HCT116 (cell line): Measurements from ENCODE around the gene ALAS1. TPM values are rescaled to one million over a fixed set of nuclear protein-coding genes. Genes with fewer than 3 reads are reported as not detected.
A peak's percentile ranks its signal among the peaks of the same experiment; 100 is the strongest.

Experiments
- ATAC-seq: fragments of 200-7000 bp; cut with Tn5 transposase; 2 replicates; pipeline ENCODE4 v1.9.1; 2020; ENCODE audit warnings: mild to moderate bottlenecking, moderate library complexity
- BruUV-seq: library from RNA; stranded (reverse); fragments of 400-500 nt; replicated peaks from 2 replicates; lab custom pipeline; 2021; lab: Mats Ljungman, UMichigan
- CTCF ChIA-PET: fragments of 300-600 bp; sonication (Branson Sonifier 250); formaldehyde crosslinking; loops from one replicate; lab custom pipeline; 2021; ENCODE audit warnings: antibody characterized with exemption; lab: Charles Lee
- POLR2A ChIA-PET: fragments of 300-600, 350-600 bp; sonication (Branson Sonifier 250); formaldehyde crosslinking; loops from one replicate; lab custom pipeline; 2021; ENCODE audit warnings: antibody characterized with exemption; lab: Charles Lee
- RAD21 ChIA-PET, 2 experiments: fragments of 300-600 bp; sonication (Branson Sonifier 250); formaldehyde crosslinking; loops; one replicate each; lab custom pipeline; 2023; ENCODE audit warnings: low total read pairs in 2 of 2; ENCODE audit not compliant: uncharacterized antibody in 2 of 2, unreplicated experiment in 2 of 2, low non-redundant PET in 1 of 2; lab: Charles Lee
- DNase-seq: peaks from one replicate; pipeline ENCODE4 v3.0.0-alpha.2; 2010; ENCODE audit warnings: low read depth, low spot score
- H2AFZ ChIP-seq: fragments of 200-600 bp; shearing (Covaris generic), sonication (generic); 2 replicates; pipeline ENCODE4 v1.6.1; 2017; ENCODE audit warnings: low read depth, mixed run types, mixed read lengths, antibody characterized with exemption, low read length; ENCODE audit not compliant: poor library complexity, severe bottlenecking
- H3K27ac ChIP-seq: 2 replicates; pipeline ENCODE4 v1.5.1; 2012; ENCODE audit warnings: low read depth, low read length
- H3K27me3 ChIP-seq: fragments of 200-600 bp; sonication (generic); 2 replicates; pipeline ENCODE4 v1.6.1; 2016; ENCODE audit warnings: mixed run types, low read length, mixed read lengths; ENCODE audit not compliant: insufficient read depth
- H3K36me3 ChIP-seq, 2 experiments: fragments of 200-500 bp in 1 of 2; fragments of 200-600 bp in 1 of 2; sonication (Bioruptor generic) in 1 of 2; sonication (generic) in 1 of 2; 2 replicates each; pipeline versions ENCODE4 v1.5.1 to v1.6.1; 2014 to 2016; ENCODE audit warnings: low read length in 2 of 2, inconsistent platforms in 1 of 2, mixed read lengths in 1 of 2, mixed run types in 1 of 2; ENCODE audit not compliant: insufficient read depth in 2 of 2, control insufficient read depth in 1 of 2
- H3K4me1 ChIP-seq, 2 experiments: fragments of 200-600 bp in 1 of 2; sonication (generic) in 1 of 2; 2 replicates each; pipeline versions ENCODE4 v1.5.1 to v1.6.1; 2012 to 2017; ENCODE audit warnings: low read length in 2 of 2, inconsistent platforms in 1 of 2, mild to moderate bottlenecking in 1 of 2, mixed read lengths in 1 of 2, mixed run types in 1 of 2, moderate library complexity in 1 of 2; ENCODE audit not compliant: insufficient read depth in 2 of 2, control insufficient read depth in 1 of 2
- H3K4me2 ChIP-seq: fragments of 200-600 bp; sonication (generic); 2 replicates; pipeline ENCODE4 v1.6.1; 2017; ENCODE audit warnings: mixed run types, low read length, mixed read lengths
- H3K4me3 ChIP-seq, 2 experiments: fragments of 200-600 bp in 1 of 2; sonication (generic) in 1 of 2; replicated peaks in 1 of 2; 2 replicates each; pipeline ENCODE4 v1.5.1; 2011 to 2016; ENCODE audit warnings: low read length in 2 of 2, control low read depth in 1 of 2, low read depth in 1 of 2, mild to moderate bottlenecking in 1 of 2, mixed read lengths in 1 of 2, mixed run types in 1 of 2
- H3K79me2 ChIP-seq: fragments of 200-600 bp; sonication (generic); 2 replicates; pipeline ENCODE4 v1.6.1; 2017; ENCODE audit warnings: mild to moderate bottlenecking, mixed run types, low read length, moderate library complexity, mixed read lengths; ENCODE audit not compliant: insufficient read depth
- H3K9ac ChIP-seq: fragments of 200-600 bp; sonication (generic); 2 replicates; pipeline ENCODE4 v1.6.1; 2016; ENCODE audit warnings: low read length, mixed read lengths
- H3K9me2 ChIP-seq: fragments of 200-600 bp; sonication (generic), shearing (Covaris generic); 2 replicates; pipeline ENCODE4 v1.6.1; 2017; ENCODE audit warnings: mixed run types, mild to moderate bottlenecking, moderate library complexity; ENCODE audit not compliant: insufficient read depth
- H3K9me3 ChIP-seq, 2 experiments: fragments of 200-500 bp in 1 of 2; fragments of 200-600 bp in 1 of 2; sonication (Bioruptor generic) in 1 of 2; sonication (generic) in 1 of 2; 2 replicates each; pipeline ENCODE4 v1.6.1; 2014 to 2017; ENCODE audit warnings: low read length in 2 of 2, mixed read lengths in 2 of 2, inconsistent platforms in 1 of 2, low read depth in 1 of 2, mild to moderate bottlenecking in 1 of 2, mixed run types in 1 of 2, moderate library complexity in 1 of 2; ENCODE audit not compliant: control insufficient read depth in 1 of 2, insufficient read depth in 1 of 2
- H4K20me1 ChIP-seq: fragments of 200-600 bp; sonication (generic), shearing (Covaris generic); 2 replicates; pipeline ENCODE4 v1.6.1; 2017; ENCODE audit warnings: mixed run types, mild to moderate bottlenecking, moderate library complexity; ENCODE audit not compliant: insufficient read depth
- CEBPB ChIP-seq: IDR thresholded peaks from 2 replicates; pipeline ENCODE4 v1.6.1; 2012; ENCODE audit warnings: low read depth
- ELF1 ChIP-seq: IDR thresholded peaks from 2 replicates; pipeline ENCODE4 v1.6.1; 2012; ENCODE audit warnings: low read depth, borderline replicate concordance
- FOSL1 ChIP-seq: IDR thresholded peaks from 2 replicates; pipeline ENCODE4 v1.6.1; 2012; ENCODE audit warnings: low read depth
- POLR2A ChIP-seq: IDR thresholded peaks from 2 replicates; pipeline ENCODE4 v1.7.0; 2011; ENCODE audit warnings: borderline replicate concordance; ENCODE audit not compliant: insufficient read depth, insufficient read length; ENCODE audit errors: extremely low read depth
- POLR2AphosphoS5 ChIP-seq: IDR thresholded peaks from 2 replicates; pipeline ENCODE4 v1.6.1; 2011; ENCODE audit warnings: mild to moderate bottlenecking, low read depth, low read length, moderate library complexity
- RAD21 ChIP-seq: IDR thresholded peaks from 2 replicates; pipeline ENCODE4 v1.6.1; 2012; ENCODE audit warnings: low read depth, mild to moderate bottlenecking
- YY1 ChIP-seq: IDR thresholded peaks from 2 replicates; pipeline ENCODE4 v1.6.1; 2011; ENCODE audit warnings: low read length, low read depth, moderate library complexity, mild to moderate bottlenecking; ENCODE audit not compliant: insufficient replicate concordance; ENCODE audit errors: extremely low read depth
- ZFX ChIP-seq: fragments of 450-650 bp; IDR thresholded peaks from 2 replicates; pipeline ENCODE4 v1.6.1; 2017
- intact Hi-C: fragments of 100-400 bp; cut with micrococcal nuclease; formaldehyde crosslinking; loops from 2 replicates; pipeline ENCODE4 v1.10.0; 2022
- total RNA-seq: library from RNA; stranded (reverse); gene quantifications from one replicate; pipeline ENCODE4 v1.2.1, GENCODE V29; 2021; ENCODE audit not compliant: unreplicated experiment
- TF ChIP-seq, protein P1 (sequence below): IDR thresholded peaks from 2 replicates; pipeline ENCODE4 v1.6.1; 2011; ENCODE audit warnings: mild to moderate bottlenecking, low read length, moderate library complexity; ENCODE audit not compliant: insufficient replicate concordance; ENCODE audit errors: extremely low read depth
- TF ChIP-seq, protein P2 (sequence below), 3 experiments: fragments of 200-600 bp in 1 of 3; sonication (generic) in 1 of 3; IDR thresholded peaks in 2 of 3; conservative IDR thresholded peaks in 1 of 3; 2 replicates each; pipeline ENCODE4 v1.5.1; 2012 to 2017; ENCODE audit warnings: low read depth in 2 of 3, low read length in 2 of 3, antibody characterized with exemption in 1 of 3, borderline replicate concordance in 1 of 3, control low read depth in 1 of 3, mild to moderate bottlenecking in 1 of 3, mixed read lengths in 1 of 3, mixed run types in 1 of 3, moderate library complexity in 1 of 3; ENCODE audit not compliant: insufficient read depth in 1 of 3

Gene ALAS1
- total RNA-seq, 1 experiment from 2014 or later, result 74.0 TPM

DNA sequence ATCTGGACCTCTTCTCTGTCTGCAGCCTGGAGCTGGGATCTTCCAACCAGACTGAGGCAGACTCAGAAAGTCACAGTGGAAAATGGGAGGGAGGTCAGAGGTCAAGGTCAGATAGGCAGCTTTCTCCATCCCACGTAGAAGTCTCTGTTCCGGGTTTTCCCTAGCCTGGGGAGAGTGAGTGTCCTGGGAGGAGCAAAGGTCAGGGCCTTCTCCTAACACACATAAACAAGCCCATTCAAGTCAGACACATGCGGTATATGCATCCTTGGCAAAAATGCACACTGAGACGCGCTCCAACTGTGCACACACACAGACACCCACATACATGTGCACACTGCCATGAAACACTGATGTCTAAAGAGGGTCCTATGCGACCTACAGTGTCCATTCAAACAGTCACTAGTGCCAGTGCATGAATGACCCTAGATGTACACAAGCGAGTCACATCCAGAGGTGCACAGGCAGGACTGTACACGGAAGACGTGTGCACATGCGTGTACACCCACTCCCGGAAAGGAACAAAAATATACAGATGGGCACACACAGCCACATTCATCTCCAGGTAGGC lies 40.3 kb downstream of the ALAS1 start:
- peak overlapping the region; percentile 84 for H3K4me2 ChIP-seq
- H3K27me3 ChIP-seq, result no peaks in the 10 kb centered on the region
- H3K4me1 ChIP-seq, result peaks cover 33 to 41% of the 10 kb centered on the region in 2 experiments
- CTCF ChIA-PET, result interaction anchor here (1.1 to 3.1 kb wide), 2 partner anchors 18 to 208 kb away, joined by 3 to 18 read pairs; no protein-coding TSS in a partner anchor
- no peak for TF ChIP-seq CEBPB
- 0 out of 2 replicates have a peak, but pooled peaks have one; percentile 15 for TF ChIP-seq POLR2AphosphoS5
- POLR2A ChIA-PET, result interaction anchor here (1.0 to 2.6 kb wide), 8 partner anchors 12 to 101 kb away, joined by 3 to 11 read pairs (median 4); partner anchors contain the start of gene WDR82
- peaks cover 29% of the 10 kb centered on the region for H3K79me2 ChIP-seq
- intact Hi-C loops, result loop anchor here (2.0 kb wide), 1 partner anchor 39 kb away; no protein-coding TSS in a partner anchor
- peak overlapping the region; percentile 87 to 93 for H3K4me3 ChIP-seq
- H3K36me3 ChIP-seq, result no peaks in the 10 kb centered on the region; a peak in 1 of 4 replicates
- no peaks in the 10 kb centered on the region for H4K20me1 ChIP-seq
- H2AFZ ChIP-seq, result no peak overlapping the region
- H3K9me2 ChIP-seq, result no peaks in the 10 kb centered on the region
- ATAC-seq, result peak; percentile 2; the same call in 1 of the 2 replicates
- peak overlapping the region; percentile 87 for H3K9ac ChIP-seq
- H3K27ac ChIP-seq, result peak overlapping the region; percentile 98
- RAD21 ChIA-PET, result interaction anchor here in 1 of 2 experiments (0.7 to 1.3 kb wide), 2 partner anchors 84 to 1472 kb away, joined by 3 read pairs; partner anchors contain the start of gene POC1A
- DNase-seq, result no peak
- BruUV-seq, result TSS peak; percentile 76
- no peaks in the 10 kb centered on the region for H3K9me3 ChIP-seq

DNA sequence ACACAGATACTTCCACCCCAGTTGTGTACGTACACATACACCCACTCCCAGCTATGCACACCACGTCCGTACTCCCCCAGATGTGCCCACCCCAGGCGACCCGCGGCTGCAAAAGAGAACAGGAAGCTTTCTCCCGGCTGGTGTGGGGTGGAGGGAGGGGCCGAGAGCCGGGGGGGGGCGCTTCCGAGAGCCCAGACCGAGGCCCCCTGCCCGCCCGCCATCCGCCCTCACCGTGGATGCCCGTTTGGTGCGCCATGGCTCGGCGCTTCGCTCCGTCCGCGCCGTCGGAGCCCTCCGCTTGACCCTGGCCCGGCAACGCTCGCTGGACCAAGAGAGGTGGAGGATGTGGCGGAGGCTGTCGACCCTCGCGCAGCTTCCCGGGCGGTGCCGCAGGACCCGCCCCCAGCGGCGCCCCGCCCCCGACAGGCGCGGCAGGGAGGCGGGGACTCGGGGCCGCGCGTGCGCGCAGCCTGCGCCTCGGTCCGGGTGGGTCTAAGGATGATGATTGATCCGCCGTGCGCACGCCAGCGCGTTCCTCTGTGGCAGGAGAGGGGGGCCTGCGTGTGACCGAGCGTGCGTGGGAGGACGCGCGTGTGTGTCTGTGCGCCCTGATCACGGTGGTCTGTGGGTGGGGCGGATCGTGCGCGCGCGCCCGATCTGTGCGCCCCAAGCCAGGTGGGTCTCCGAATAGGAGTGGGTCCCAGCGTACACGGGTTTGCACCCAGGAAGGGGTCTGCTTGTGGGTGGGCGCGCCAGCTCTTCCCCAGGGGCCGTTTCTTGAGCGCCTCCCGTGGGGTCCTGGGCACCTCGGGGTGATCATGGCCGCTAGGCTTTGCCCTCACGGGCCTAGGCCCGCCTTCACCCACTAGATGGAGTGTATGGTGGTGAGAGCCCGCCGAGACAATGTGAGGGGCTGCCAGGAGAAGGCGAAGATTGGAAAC lies 41.1 kb downstream of the ALAS1 start, which contains the start of gene TWF2:
TSS of gene TWF2 (minus strand) at position 398 of the 941 bp plus-strand sequence. CDS start at position 256, 142 bp downstream.
- H2AFZ ChIP-seq, result no peak within 1 kb of the TSS
- CTCF ChIA-PET, result interaction anchor here (1.1 to 3.1 kb wide), 2 partner anchors 19 to 207 kb away, joined by 3 to 18 read pairs; no protein-coding TSS in a partner anchor
- peak; percentile 31 for DNase-seq
- RAD21 ChIA-PET, result interaction anchor here in 1 of 2 experiments (0.7 to 0.8 kb wide), 2 partner anchors 18 to 1472 kb away, joined by 3 read pairs; no protein-coding TSS in a partner anchor
- POLR2A ChIA-PET, result interaction anchor here (1.0 to 2.6 kb wide), 3 partner anchors 40 to 100 kb away, joined by 3 to 11 read pairs (median 3); partner anchors contain the start of gene WDR82
- no peaks in the 10 kb centered on the region; a peak in 1 of 4 replicates for H3K36me3 ChIP-seq
- peak within 1 kb of the TSS; percentile 87 for H3K9ac ChIP-seq
- peak within 1 kb of the TSS; percentile 87 to 93 for H3K4me3 ChIP-seq
- peak; percentile 76 for ATAC-seq
- H3K27ac ChIP-seq, result peak within 1 kb of the TSS; percentile 98
- H3K79me2 ChIP-seq, result peaks cover 29% of the 10 kb centered on the region
- TSS peak; percentile 86 for BruUV-seq
- peaks cover 38 to 47% of the 10 kb centered on the region in 2 experiments for H3K4me1 ChIP-seq
- H3K27me3 ChIP-seq, result no peaks in the 10 kb centered on the region
- peak within 1 kb of the TSS; percentile 84 for H3K4me2 ChIP-seq
- intact Hi-C loops, result loop anchor here (2.0 kb wide), 1 partner anchor 38 kb away; no protein-coding TSS in a partner anchor
- no peaks in the 10 kb centered on the region for H4K20me1 ChIP-seq
- peaks cover 0 to 4% of the 10 kb centered on the region in 2 experiments; a peak in 1 of 4 replicates for H3K9me3 ChIP-seq
- no peaks in the 10 kb centered on the region for H3K9me2 ChIP-seq
- TF ChIP-seq, protein P1, sequence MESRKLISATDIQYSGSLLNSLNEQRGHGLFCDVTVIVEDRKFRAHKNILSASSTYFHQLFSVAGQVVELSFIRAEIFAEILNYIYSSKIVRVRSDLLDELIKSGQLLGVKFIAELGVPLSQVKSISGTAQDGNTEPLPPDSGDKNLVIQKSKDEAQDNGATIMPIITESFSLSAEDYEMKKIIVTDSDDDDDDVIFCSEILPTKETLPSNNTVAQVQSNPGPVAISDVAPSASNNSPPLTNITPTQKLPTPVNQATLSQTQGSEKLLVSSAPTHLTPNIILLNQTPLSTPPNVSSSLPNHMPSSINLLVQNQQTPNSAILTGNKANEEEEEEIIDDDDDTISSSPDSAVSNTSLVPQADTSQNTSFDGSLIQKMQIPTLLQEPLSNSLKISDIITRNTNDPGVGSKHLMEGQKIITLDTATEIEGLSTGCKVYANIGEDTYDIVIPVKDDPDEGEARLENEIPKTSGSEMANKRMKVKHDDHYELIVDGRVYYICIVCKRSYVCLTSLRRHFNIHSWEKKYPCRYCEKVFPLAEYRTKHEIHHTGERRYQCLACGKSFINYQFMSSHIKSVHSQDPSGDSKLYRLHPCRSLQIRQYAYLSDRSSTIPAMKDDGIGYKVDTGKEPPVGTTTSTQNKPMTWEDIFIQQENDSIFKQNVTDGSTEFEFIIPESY, result no peak
- TF ChIP-seq, protein P2, sequence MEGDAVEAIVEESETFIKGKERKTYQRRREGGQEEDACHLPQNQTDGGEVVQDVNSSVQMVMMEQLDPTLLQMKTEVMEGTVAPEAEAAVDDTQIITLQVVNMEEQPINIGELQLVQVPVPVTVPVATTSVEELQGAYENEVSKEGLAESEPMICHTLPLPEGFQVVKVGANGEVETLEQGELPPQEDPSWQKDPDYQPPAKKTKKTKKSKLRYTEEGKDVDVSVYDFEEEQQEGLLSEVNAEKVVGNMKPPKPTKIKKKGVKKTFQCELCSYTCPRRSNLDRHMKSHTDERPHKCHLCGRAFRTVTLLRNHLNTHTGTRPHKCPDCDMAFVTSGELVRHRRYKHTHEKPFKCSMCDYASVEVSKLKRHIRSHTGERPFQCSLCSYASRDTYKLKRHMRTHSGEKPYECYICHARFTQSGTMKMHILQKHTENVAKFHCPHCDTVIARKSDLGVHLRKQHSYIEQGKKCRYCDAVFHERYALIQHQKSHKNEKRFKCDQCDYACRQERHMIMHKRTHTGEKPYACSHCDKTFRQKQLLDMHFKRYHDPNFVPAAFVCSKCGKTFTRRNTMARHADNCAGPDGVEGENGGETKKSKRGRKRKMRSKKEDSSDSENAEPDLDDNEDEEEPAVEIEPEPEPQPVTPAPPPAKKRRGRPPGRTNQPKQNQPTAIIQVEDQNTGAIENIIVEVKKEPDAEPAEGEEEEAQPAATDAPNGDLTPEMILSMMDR (IDR thresholded peaks at IDR 0.05 in 2 of 3, conservative IDR thresholded peaks at IDR 0.05 in 1 of 3; ENCODE audit: borderline replicate concordance in 1 of 3, insufficient read depth in 1 of 3, low read depth in 2 of 3, low read length in 2 of 3), result peak in 2 of 3 experiments; percentile 38 to 50; a peak in 3 of 6 replicates
- TF ChIP-seq FOSL1 (no peak), ELF1 (no peak), POLR2AphosphoS5 (peak; percentile 88), POLR2A (peak; percentile 79), YY1 (peak; percentile 80), RAD21 (no peak), ZFX (peak; percentile 78; the same call in 1 of the 2 replicates)
